ENCODE results near the gene EZH2. TPM values are rescaled to one million over a fixed set of nuclear protein-coding genes. Genes with fewer than 3 reads are reported as not detected.

Gene EZH2
- total RNA-seq, 1 experiment from 2014 or later = 30.5 TPM

DNA sequence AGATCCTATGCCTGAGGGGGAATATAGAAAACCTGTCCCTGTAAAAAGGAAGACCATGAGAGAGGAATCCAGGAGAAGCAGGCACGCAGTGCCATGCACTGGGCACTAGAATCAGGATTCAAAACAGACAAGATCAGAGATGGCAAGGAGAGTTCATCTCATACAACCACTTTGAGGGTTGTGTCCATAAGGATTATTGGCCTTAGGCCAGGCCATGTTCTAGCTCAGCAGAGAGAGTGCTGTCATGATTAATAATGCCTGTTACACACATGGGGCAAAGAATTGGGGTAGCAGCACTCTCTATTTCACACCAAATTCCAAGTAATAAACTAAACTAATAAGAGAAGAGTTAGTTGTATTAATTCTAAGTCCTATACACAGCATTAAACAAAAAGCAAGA is 29.1 kb downstream of the EZH2 start:
- H3K9me2 ChIP-seq (replicated peaks; ENCODE audit: low read length) = no peaks in the 10 kb centered on the region
- ATAC-seq (no peak), DNase-seq (no peak)
- H3K9ac ChIP-seq (ENCODE audit: low read length) = no peak overlapping the region
- no peak overlapping the region for H3K4me3 ChIP-seq (ENCODE audit: low read length)
- BruUV-seq (replicated peaks) = no TSS peak
- H3K36me3 ChIP-seq (ENCODE audit: low read depth, low read length) = no peaks in the 10 kb centered on the region; the same call in 1 of the 2 replicates
- no peaks in the 10 kb centered on the region for H3K27me3 ChIP-seq (ENCODE audit: low read length)
- ChIA-PET POLR2A (ENCODE audit: unreplicated experiment) (no interaction called here), CTCF (no interaction called here)
- TF ChIP-seq, protein P1, sequence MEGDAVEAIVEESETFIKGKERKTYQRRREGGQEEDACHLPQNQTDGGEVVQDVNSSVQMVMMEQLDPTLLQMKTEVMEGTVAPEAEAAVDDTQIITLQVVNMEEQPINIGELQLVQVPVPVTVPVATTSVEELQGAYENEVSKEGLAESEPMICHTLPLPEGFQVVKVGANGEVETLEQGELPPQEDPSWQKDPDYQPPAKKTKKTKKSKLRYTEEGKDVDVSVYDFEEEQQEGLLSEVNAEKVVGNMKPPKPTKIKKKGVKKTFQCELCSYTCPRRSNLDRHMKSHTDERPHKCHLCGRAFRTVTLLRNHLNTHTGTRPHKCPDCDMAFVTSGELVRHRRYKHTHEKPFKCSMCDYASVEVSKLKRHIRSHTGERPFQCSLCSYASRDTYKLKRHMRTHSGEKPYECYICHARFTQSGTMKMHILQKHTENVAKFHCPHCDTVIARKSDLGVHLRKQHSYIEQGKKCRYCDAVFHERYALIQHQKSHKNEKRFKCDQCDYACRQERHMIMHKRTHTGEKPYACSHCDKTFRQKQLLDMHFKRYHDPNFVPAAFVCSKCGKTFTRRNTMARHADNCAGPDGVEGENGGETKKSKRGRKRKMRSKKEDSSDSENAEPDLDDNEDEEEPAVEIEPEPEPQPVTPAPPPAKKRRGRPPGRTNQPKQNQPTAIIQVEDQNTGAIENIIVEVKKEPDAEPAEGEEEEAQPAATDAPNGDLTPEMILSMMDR (conservative IDR thresholded peaks at IDR 0.05; ENCODE audit: low read depth, low read length) = no peak
- TF ChIP-seq EZH2phosphoT487 (IDR thresholded peaks at IDR 0.05; ENCODE audit: borderline replicate concordance, low read length) = no peak
- peaks cover 94% of the 10 kb centered on the region for H3K79me2 ChIP-seq (ENCODE audit: low read length)
- no peaks in the 10 kb centered on the region for H3F3A ChIP-seq (ENCODE audit: low read length, unreplicated experiment)
- H3K9me3 ChIP-seq (ENCODE audit: low read length) = no peaks in the 10 kb centered on the region
- no peak overlapping the region for H3K27ac ChIP-seq (ENCODE audit: low read length)
- H3K4me1 ChIP-seq (ENCODE audit: insufficient read depth, low read length) = no peaks in the 10 kb centered on the region
- H3K4me2 ChIP-seq (ENCODE audit: low read length) = no peak overlapping the region
- intact Hi-C loops (cut with micrococcal nuclease) = no loop called here
- H4K20me1 ChIP-seq (ENCODE audit: low read length) = peaks cover 35% of the 10 kb centered on the region; the same call in 1 of the 2 replicates
- no peak overlapping the region for H2AFZ ChIP-seq (ENCODE audit: low read length)

DNA sequence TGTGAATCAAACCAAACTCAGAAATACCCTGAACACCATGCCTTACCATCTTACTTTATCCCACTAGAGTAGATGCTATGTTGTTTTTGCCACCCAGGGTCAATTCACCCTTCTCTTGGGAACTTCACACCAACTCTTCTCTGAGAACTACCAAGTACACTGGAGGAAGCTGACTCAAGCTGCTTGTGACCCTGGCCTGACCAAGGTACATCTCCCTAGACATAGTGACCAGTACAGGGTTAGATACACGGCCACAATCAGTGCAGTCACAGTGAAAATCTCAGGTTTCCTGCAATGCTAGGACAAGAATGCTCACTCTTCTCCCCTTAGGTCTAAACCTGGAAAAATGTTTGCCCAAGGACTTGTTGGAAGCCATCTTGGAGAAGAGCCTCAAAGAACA is 31.8 kb downstream of the EZH2 start:
- H4K20me1 ChIP-seq (ENCODE audit: low read length) = peaks cover 42% of the 10 kb centered on the region
- no peaks in the 10 kb centered on the region for H3K27me3 ChIP-seq (ENCODE audit: low read length)
- no peaks in the 10 kb centered on the region for H3K4me1 ChIP-seq (ENCODE audit: insufficient read depth, low read length)
- TF ChIP-seq EZH2 (IDR thresholded peaks at IDR 0.05; ENCODE audit: low read length, unreplicated experiment) (no peak), EZH2phosphoT487 (IDR thresholded peaks at IDR 0.05; ENCODE audit: borderline replicate concordance, low read length) (no peak)
- TF ChIP-seq, protein P1 (conservative IDR thresholded peaks at IDR 0.05; ENCODE audit: low read depth, low read length) = no peak
- H2AFZ ChIP-seq (ENCODE audit: low read length) = no peak overlapping the region
- H3K4me3 ChIP-seq (ENCODE audit: low read length) = no peak overlapping the region
- POLR2A ChIA-PET (ENCODE audit: unreplicated experiment) = no interaction called here
- peaks cover 100% of the 10 kb centered on the region for H3K79me2 ChIP-seq (ENCODE audit: low read length)
- no peak overlapping the region for H3K9ac ChIP-seq (ENCODE audit: low read length)
- DNase-seq = no peak
- H3K36me3 ChIP-seq (ENCODE audit: low read depth, low read length) = no peaks in the 10 kb centered on the region
- no peak for ATAC-seq
- H3F3A ChIP-seq (ENCODE audit: low read length, unreplicated experiment) = no peaks in the 10 kb centered on the region
- no peaks in the 10 kb centered on the region for H3K9me2 ChIP-seq (replicated peaks; ENCODE audit: low read length)
- CTCF ChIA-PET = no interaction called here
- intact Hi-C loops (cut with micrococcal nuclease) = no loop called here
- no peak overlapping the region for H3K27ac ChIP-seq (ENCODE audit: low read length)
- no peaks in the 10 kb centered on the region for H3K9me3 ChIP-seq (ENCODE audit: low read length)
- no peak overlapping the region for H3K4me2 ChIP-seq (ENCODE audit: low read length)
- no TSS peak for BruUV-seq (replicated peaks)

DNA sequence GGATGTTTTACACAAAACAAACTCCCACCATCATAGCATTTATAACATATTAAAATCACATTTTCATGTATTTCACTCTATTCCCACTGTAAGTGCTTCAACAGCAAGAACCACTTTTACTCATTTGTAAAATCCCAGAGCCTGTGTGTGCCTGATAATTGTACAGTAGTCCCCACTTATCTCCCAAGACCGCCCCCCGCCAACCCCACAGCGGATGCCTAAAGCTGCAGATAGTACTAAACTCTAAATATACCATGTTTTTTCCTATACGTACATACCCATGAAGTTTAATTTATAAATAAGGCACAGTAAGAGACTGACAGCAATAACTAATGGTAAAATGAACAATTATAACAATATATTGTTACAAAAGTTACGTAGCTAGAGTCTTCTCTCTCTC is 33.5 kb downstream of the EZH2 start:
- H3K36me3 ChIP-seq (ENCODE audit: low read depth, low read length) = peaks cover 6% of the 10 kb centered on the region
- no peak overlapping the region for H2AFZ ChIP-seq (ENCODE audit: low read length)
- H3F3A ChIP-seq (ENCODE audit: low read length, unreplicated experiment) = no peaks in the 10 kb centered on the region
- H3K4me1 ChIP-seq (ENCODE audit: insufficient read depth, low read length) = no peaks in the 10 kb centered on the region
- POLR2A ChIA-PET (ENCODE audit: unreplicated experiment) = no interaction called here
- CTCF ChIA-PET = no interaction called here
- peaks cover 100% of the 10 kb centered on the region for H3K79me2 ChIP-seq (ENCODE audit: low read length)
- H3K27me3 ChIP-seq (ENCODE audit: low read length) = no peaks in the 10 kb centered on the region
- no peak overlapping the region for H3K9ac ChIP-seq (ENCODE audit: low read length)
- no peak overlapping the region for H3K4me3 ChIP-seq (ENCODE audit: low read length)
- TF ChIP-seq EZH2 (IDR thresholded peaks at IDR 0.05; ENCODE audit: low read length, unreplicated experiment) (no peak), EZH2phosphoT487 (IDR thresholded peaks at IDR 0.05; ENCODE audit: borderline replicate concordance, low read length) (no peak)
- TF ChIP-seq, protein P1 (conservative IDR thresholded peaks at IDR 0.05; ENCODE audit: low read depth, low read length) = no peak
- no peak for ATAC-seq
- H4K20me1 ChIP-seq (ENCODE audit: low read length) = peaks cover 46% of the 10 kb centered on the region
- intact Hi-C loops (cut with micrococcal nuclease) = no loop called here
- no peaks in the 10 kb centered on the region for H3K9me3 ChIP-seq (ENCODE audit: low read length)
- no peaks in the 10 kb centered on the region for H3K9me2 ChIP-seq (replicated peaks; ENCODE audit: low read length)
- no TSS peak for BruUV-seq (replicated peaks)
- no peak overlapping the region for H3K4me2 ChIP-seq (ENCODE audit: low read length)
- no peak overlapping the region for H3K27ac ChIP-seq (ENCODE audit: low read length)
- no peak for DNase-seq

Measured in PC-3 (cell line).